GM23248 (cell line): ENCODE results near the gene SLC8A2.

Source experiments
- EZH2 ChIP-seq: fragments of 200-600 bp; sonication (generic); IDR thresholded peaks from 2 replicates; pipeline ENCODE4 v1.6.1; 2018; ENCODE audit warnings: antibody characterized with exemption, mild to moderate bottlenecking; ENCODE audit not compliant: insufficient read depth, poor library complexity, severe bottlenecking
- EZH2phosphoT487 ChIP-seq: fragments of 200-600 bp; sonication (generic); IDR thresholded peaks from 2 replicates; pipeline ENCODE4 v1.6.1; 2018; ENCODE audit warnings: antibody characterized with exemption, moderate library complexity, mild to moderate bottlenecking, low read depth; ENCODE audit not compliant: insufficient read depth

DNA sequence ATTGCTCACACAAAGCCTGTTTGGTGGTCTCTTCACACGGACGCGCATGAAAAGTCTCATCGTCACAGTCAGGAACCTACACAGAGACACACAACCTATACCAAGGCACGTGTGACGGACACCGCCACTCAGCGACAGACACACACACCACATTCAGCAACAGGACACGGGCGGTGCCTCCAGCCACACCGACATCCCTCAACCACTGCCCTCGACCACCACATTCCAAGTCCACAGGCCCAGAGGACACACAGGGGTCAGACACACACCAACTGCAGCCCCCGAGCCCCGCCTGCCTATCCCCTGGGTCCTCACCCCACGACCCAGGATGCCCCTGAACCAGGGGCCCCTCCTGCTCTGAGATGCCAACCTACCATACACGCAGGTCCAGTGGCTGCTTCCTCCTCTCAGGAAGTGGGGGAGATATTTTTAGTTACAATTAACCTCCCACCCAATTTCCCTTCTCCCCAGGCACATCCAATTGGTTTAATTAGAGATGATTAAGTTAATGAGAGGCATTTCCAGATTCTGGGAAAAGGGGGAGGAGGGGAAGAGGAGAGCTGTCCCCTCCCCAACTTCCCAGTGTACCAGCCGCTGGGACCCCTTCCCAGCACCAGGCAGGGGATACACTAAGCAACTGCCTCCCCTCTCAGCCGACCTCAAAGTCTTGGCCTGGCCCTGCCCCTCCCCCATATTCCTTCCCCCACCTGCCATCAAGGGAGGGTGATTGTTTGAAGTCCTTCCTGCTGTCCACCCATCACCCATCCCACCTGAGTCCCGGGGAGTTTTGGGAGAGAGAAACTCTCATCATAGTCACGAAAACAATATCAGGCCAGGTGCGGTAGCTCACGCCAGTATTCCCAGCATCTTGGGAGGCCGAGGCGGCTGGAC, 72.7 kb downstream of the SLC8A2 start:
- TF ChIP-seq EZH2, result no peak
- no peak for TF ChIP-seq EZH2phosphoT487
